ENCODE data around the gene GRIN2A. TPM values are rescaled to one million over a fixed set of nuclear protein-coding genes. Genes with fewer than 3 reads are reported as not detected.

The GRIN2A gene
- total and polyA plus RNA-seq, 2 of the 13 experiments (the other 11 are each of a cell fraction or from before 2014, with no cell fraction given), result not detected

DNA sequence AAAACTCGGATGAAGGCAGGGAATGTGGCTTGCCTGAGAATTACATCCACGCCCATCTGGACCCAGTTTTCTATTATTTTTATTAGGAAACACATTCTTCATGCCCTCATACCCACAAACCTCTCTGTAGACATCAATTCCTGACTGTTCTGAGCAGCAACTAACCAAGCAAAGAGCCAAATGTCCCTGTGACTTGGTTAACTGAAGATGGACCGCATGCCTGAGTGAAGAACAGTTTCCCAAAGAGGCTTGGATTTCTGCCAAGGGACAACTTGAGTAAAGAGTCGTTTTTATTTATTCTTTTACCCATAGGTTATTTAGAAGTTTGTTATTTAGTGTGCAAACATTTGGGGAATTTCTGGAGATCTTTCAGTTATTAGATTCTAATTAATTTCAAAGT, 259.8 kb downstream of the GRIN2A start (continued):
- TF ChIP-seq, protein P1, sequence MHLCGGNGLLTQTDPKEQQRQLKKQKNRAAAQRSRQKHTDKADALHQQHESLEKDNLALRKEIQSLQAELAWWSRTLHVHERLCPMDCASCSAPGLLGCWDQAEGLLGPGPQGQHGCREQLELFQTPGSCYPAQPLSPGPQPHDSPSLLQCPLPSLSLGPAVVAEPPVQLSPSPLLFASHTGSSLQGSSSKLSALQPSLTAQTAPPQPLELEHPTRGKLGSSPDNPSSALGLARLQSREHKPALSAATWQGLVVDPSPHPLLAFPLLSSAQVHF (CRISPR knock-in tag; IDR thresholded peaks at IDR 0.05), result no peak
- no peak for TF ChIP-seq MEIS2 (CRISPR knock-in tag; IDR thresholded peaks at IDR 0.05)

DNA sequence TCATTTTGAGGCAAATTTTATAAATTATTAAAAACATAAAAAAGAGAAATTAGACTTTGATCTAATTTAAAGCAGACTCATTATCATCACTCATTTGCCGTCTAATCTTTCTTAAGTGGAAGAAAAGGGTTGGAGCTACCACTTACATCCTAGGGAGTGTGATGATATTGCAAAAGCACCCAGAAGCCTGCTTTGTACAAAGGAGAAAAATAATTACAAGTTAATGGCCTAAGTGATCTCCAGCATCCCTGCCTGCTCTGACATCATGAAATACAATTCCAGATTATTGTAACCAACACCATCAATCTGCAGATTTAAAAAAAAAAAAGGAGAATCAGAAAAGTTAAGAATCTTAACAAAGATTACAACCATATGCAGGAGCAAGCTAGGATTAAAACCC, 260.2 kb downstream of the GRIN2A start:
- intact Hi-C loops (cut with micrococcal nuclease; ENCODE audit: unreplicated experiment), result no loop called here
- no peak overlapping the region for H3K27ac ChIP-seq (ENCODE audit: extremely low read length, insufficient read depth, low read length)
- no peaks in the 10 kb centered on the region for H3K79me2 ChIP-seq (ENCODE audit: insufficient read depth, low read length)
- ATAC-seq (no peak), DNase-seq (ENCODE audit: low spot score) (no peak), FAIRE-seq (no peak)
- no peak overlapping the region for H3K9ac ChIP-seq (ENCODE audit: insufficient read depth, low read depth, low read length)
- H3K4me1 ChIP-seq (ENCODE audit: insufficient read depth, low read length), result no peaks in the 10 kb centered on the region
- no peak overlapping the region for H3K4me2 ChIP-seq (ENCODE audit: low read depth, low read length)
- H2AFZ ChIP-seq (ENCODE audit: low read length), result no peak overlapping the region
- TF ChIP-seq ZNF605 (CRISPR knock-in tag; IDR thresholded peaks at IDR 0.05) (no peak), ZNF431 (CRISPR knock-in tag; IDR thresholded peaks at IDR 0.05; ENCODE audit: borderline replicate concordance, low read depth) (no peak), NCOA1 (CRISPR knock-in tag; IDR thresholded peaks at IDR 0.05) (no peak), ZNF333 (CRISPR knock-in tag; IDR thresholded peaks at IDR 0.05; ENCODE audit: borderline replicate concordance) (no peak), KDM6A (CRISPR knock-in tag; IDR thresholded peaks at IDR 0.05; ENCODE audit: low read depth) (no peak), ZNF569 (CRISPR knock-in tag; IDR thresholded peaks at IDR 0.05; ENCODE audit: borderline replicate concordance) (no peak)
- TF ChIP-seq, protein P2, sequence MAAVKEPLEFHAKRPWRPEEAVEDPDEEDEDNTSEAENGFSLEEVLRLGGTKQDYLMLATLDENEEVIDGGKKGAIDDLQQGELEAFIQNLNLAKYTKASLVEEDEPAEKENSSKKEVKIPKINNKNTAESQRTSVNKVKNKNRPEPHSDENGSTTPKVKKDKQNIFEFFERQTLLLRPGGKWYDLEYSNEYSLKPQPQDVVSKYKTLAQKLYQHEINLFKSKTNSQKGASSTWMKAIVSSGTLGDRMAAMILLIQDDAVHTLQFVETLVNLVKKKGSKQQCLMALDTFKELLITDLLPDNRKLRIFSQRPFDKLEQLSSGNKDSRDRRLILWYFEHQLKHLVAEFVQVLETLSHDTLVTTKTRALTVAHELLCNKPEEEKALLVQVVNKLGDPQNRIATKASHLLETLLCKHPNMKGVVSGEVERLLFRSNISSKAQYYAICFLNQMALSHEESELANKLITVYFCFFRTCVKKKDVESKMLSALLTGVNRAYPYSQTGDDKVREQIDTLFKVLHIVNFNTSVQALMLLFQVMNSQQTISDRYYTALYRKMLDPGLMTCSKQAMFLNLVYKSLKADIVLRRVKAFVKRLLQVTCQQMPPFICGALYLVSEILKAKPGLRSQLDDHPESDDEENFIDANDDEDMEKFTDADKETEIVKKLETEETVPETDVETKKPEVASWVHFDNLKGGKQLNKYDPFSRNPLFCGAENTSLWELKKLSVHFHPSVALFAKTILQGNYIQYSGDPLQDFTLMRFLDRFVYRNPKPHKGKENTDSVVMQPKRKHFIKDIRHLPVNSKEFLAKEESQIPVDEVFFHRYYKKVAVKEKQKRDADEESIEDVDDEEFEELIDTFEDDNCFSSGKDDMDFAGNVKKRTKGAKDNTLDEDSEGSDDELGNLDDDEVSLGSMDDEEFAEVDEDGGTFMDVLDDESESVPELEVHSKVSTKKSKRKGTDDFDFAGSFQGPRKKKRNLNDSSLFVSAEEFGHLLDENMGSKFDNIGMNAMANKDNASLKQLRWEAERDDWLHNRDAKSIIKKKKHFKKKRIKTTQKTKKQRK (IDR thresholded peaks at IDR 0.05; ENCODE audit: low read length), result no peak
- no TSS peak for BruUV-seq (replicated peaks)
- POLR2A ChIA-PET, result no interaction called here
- no peaks in the 10 kb centered on the region for H3K36me3 ChIP-seq (replicated peaks in 1 of 2; ENCODE audit: control insufficient read depth in 1 of 2, insufficient read depth in 2 of 2, low read length in 2 of 2)
- no peak overlapping the region for H3K4me3 ChIP-seq (replicated peaks in 1 of 3; ENCODE audit: insufficient read depth in 1 of 3, low read depth in 2 of 3, low read length in 3 of 3)
- 0% methylated on average over 1 of the region's 1 CpG for WGBS (ENCODE audit: low lambda C conversion rate)
- peaks cover 0 to 7% of the 10 kb centered on the region in 2 experiments; a peak in 2 of 5 replicates for H3K27me3 ChIP-seq (ENCODE audit: control insufficient read depth in 1 of 2, insufficient read depth in 2 of 2, low read length in 2 of 2)
- in situ Hi-C loops (cut with HindIII; ENCODE audit: extremely low pct_ligation_motif_present, low pct_unique_long_range_greater_than_20kb), result no loop called here
- CTCF ChIA-PET (ENCODE audit: low intra/inter-chr PET ratio, low total read pairs), result no interaction called here
- no peaks in the 10 kb centered on the region for H3K9me3 ChIP-seq (ENCODE audit: low read length)
- no peaks in the 10 kb centered on the region for H4K20me1 ChIP-seq (ENCODE audit: insufficient read depth, low read length)

Data from HepG2 (cell line).